Measurements from ENCODE around the gene TCEAL5.
"Not testable (repeated sequence)": the region's sequence is repeated elsewhere in the genome, so short reads cannot be mapped to it uniquely, and the experiment has no call there.

The TCEAL5 gene

DNA sequence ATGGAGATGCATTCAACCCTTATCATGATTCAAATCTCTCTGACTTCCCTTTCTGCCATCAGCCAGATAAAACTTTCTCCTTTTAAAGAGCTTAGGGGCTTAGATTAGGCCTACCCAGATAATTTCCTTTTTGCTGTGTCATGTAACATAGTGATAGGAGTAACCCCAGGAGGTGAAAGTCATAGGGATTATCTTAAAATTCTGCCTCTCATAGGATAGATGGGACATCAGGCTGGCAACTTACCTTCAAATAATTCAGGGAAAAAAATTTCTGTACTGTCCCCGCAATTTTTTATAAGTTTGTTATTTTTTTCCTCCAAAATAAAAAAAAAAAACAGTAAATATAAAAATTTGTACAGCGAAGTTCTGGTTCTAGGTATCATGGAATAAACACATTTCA is 40.9 kb downstream of the TCEAL5 start:
- FAIRE-seq; DNase-seq (ENCODE audit: insufficient read length, low spot score): not testable (repeated sequence)

DNA sequence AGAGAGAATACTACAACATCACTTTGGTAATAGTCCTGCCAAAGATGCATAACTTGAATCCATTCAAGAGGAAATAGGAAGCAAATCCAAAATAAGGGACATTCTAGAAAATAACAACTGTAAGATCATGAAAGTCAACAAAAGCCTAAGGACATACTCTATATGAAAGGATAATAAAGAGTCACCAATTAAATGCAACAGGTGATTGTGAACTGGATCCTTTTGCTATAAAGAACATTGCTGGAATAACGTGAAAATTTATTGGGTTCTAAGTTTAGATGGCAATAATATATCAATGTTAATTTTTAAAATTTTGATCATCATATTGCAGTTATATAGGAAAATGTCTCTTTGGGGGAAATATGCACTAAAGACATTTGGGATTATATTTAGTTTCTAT is 41.7 kb downstream of the TCEAL5 start:
- no peak for DNase-seq (ENCODE audit: insufficient read length, low spot score)
- no peak for FAIRE-seq

GRCh38 chrX:103233263-103233662 is 43.3 kb downstream of the TCEAL5 start:
- no peak for DNase-seq (ENCODE audit: insufficient read length, low spot score)
- no peak for FAIRE-seq

DNA sequence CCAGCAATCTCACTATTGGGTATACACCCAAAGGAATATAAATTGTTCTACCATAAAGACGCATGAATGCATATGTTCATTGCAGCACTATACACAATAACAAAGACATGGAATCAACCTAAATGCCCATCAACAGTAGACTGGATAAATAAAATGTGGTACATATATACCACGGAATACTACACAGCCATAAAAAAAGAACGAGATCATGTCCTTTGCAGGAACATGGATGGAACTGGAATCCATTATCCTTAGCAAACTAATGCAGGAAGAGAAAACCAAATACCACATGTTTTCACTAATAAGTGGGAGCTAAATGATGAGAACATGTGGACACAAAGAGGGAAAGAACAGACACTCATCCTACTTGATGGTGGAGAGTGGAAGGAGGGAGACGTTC is 50.6 kb downstream of the TCEAL5 start:
- peak; percentile 64 for FAIRE-seq

More for the DNA sequence above, 50.6 kb downstream of the TCEAL5 start:
- not testable (repeated sequence) for DNase-seq (ENCODE audit: insufficient read length, low spot score)
